ENCODE data around the gene PDSS1. TPM values are rescaled to one million over a fixed set of nuclear protein-coding genes. Genes with fewer than 3 reads are reported as not detected.

PDSS1 gene
- total and polyA plus RNA-seq, 4 donors = 8.3 to 16.8 (median 10.6) TPM

- ATAC-seq (ENCODE audit: insufficient read depth, low FRiP score) (no peak), DNase-seq (no peak)
- no peak for TF ChIP-seq CTCF (IDR thresholded peaks at IDR 0.05; ENCODE audit: control extremely low read depth, extremely low read depth)
- whole genome bisulfite sequencing, 2 donors = 91 to 94% methylated on average over 15 to 18 of the region's 18 CpGs
- Histone ChIP-seq H3K9me3 (ENCODE audit: control insufficient read depth in 4 of 4, insufficient read depth in 3 of 4, low read length in 3 of 4) (no peaks in the 10 kb centered on the region), H3K36me3 (ENCODE audit: control insufficient read depth in 4 of 4, insufficient read depth in 4 of 4, low read length in 4 of 4) (no peaks in the 10 kb centered on the region), H3K4me3 (no peak overlapping the region), H3K4me1 (ENCODE audit: control insufficient read depth in 5 of 5, insufficient read depth in 5 of 5, low read length in 5 of 5) (peaks cover 0 to 12% (median 0%) of the 10 kb centered on the region in 5 donors), H3K27me3 (ENCODE audit: control insufficient read depth in 3 of 3, insufficient read depth in 3 of 3, low read length in 2 of 3) (no peaks in the 10 kb centered on the region), H3K9ac (ENCODE audit: insufficient read depth in 1 of 2, low read length in 2 of 2) (no peak overlapping the region), H3K27ac (ENCODE audit: low read depth in 1 of 2, low read length in 1 of 2) (no peak overlapping the region)
These were observed 44.5 kb upstream of the PDSS1 start for GRCh38 chr10:26653004-26653403.

DNA sequence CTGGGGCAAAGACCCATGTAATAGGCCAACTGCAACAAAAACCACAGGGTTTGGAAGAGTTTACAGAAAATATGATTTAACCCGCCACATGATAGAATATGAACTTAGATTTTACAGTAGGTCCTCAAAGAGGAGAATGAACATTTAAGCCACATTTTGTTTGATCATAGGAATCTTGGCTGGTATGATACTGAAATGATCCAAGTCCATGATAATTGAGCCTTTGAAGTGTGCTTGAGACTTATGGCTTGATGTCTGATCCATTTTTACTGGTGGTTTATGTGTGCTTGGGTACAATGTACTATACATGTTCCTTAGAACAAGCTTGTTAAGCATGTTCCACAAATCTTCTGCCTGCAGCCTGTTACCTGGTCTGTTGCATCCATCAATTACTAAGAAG is 41.8 kb upstream of the PDSS1 start:
- Histone ChIP-seq H3K4me3 (no peak overlapping the region), H3K4me1 (ENCODE audit: control insufficient read depth in 5 of 5, insufficient read depth in 5 of 5, low read length in 5 of 5) (peaks cover 0 to 10% (median 0%) of the 10 kb centered on the region in 5 donors), H3K27me3 (ENCODE audit: control insufficient read depth in 3 of 3, insufficient read depth in 3 of 3, low read length in 2 of 3) (no peaks in the 10 kb centered on the region), H3K9me3 (ENCODE audit: control insufficient read depth in 4 of 4, insufficient read depth in 3 of 4, low read length in 3 of 4) (no peaks in the 10 kb centered on the region), H3K36me3 (ENCODE audit: control insufficient read depth in 4 of 4, insufficient read depth in 4 of 4, low read length in 4 of 4) (no peaks in the 10 kb centered on the region), H3K27ac (ENCODE audit: low read depth in 1 of 2, low read length in 1 of 2) (no peak overlapping the region), H3K9ac (ENCODE audit: insufficient read depth in 1 of 2, low read length in 2 of 2) (no peak overlapping the region)
- no peak for TF ChIP-seq CTCF (IDR thresholded peaks at IDR 0.05; ENCODE audit: control extremely low read depth, extremely low read depth)
- 82 to 89% methylated on average over 1 of the region's 1 CpG for WGBS, 2 donors
- peak in 2 of 3 donors; percentile 60 to 66 for DNase-seq
- no peak for ATAC-seq (ENCODE audit: insufficient read depth, low FRiP score)

- ATAC-seq (ENCODE audit: insufficient read depth, low FRiP score) = no peak
- no peak for DNase-seq
- peaks cover 0 to 5% (median 0%) of the 10 kb centered on the region in 4 donors for H3K9me3 ChIP-seq (ENCODE audit: control insufficient read depth in 4 of 4, insufficient read depth in 3 of 4, low read length in 3 of 4)
- H3K4me3 ChIP-seq = no peak overlapping the region
- no peak overlapping the region for H3K9ac ChIP-seq (ENCODE audit: insufficient read depth in 1 of 2, low read length in 2 of 2)
- peaks cover 0 to 4% (median 0%) of the 10 kb centered on the region in 5 donors for H3K4me1 ChIP-seq (ENCODE audit: control insufficient read depth in 5 of 5, insufficient read depth in 5 of 5, low read length in 5 of 5)
- H3K27ac ChIP-seq (ENCODE audit: low read depth in 1 of 2, low read length in 1 of 2) = no peak overlapping the region
- no peaks in the 10 kb centered on the region for H3K27me3 ChIP-seq (ENCODE audit: control insufficient read depth in 3 of 3, insufficient read depth in 3 of 3, low read length in 2 of 3)
- no peak for TF ChIP-seq CTCF (IDR thresholded peaks at IDR 0.05; ENCODE audit: control extremely low read depth, extremely low read depth)
- no peaks in the 10 kb centered on the region for H3K36me3 ChIP-seq (ENCODE audit: control insufficient read depth in 4 of 4, insufficient read depth in 4 of 4, low read length in 4 of 4)
- WGBS, 2 donors = 81 to 89% methylated on average over 2 of the region's 2 CpGs
These were observed 34.6 kb upstream of the PDSS1 start for GRCh38 chr10:26662864-26663263.
